ENCODE results near the gene MEF2D.

The MEF2D gene

GRCh38 chr1:156455362-156455761 is 45.2 kb downstream of the MEF2D start:
- TF ChIP-seq EZH2phosphoT487 (IDR thresholded peaks at IDR 0.05; ENCODE audit: low read depth) = no peak
- TF ChIP-seq CTCF (IDR thresholded peaks at IDR 0.05; ENCODE audit: low read depth, low read length) = no peak

DNA sequence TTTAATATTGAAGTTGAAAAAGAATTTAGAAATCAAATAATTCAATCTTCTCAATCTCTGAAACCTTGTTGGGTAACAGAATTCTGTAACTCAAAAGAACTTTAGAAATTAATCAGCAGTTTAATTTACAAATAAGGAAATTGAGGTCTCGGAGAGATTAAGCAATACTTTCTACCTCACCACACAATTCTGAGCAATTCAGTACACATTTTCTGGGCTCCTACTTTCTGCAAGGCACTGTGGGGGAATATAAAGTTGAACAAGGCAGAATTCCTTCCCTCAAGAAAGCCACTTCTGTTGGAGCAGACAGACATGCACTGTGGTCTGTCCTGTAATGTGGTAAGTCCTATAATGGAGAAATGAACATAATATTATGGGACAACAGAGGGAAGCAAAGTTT is 47.7 kb downstream of the MEF2D start:
- no peaks in the 10 kb centered on the region for H4K20me1 ChIP-seq (ENCODE audit: insufficient read depth, low read length)
- peaks cover 11% of the 10 kb centered on the region for H3K4me1 ChIP-seq (ENCODE audit: low read length)
- H3K27ac ChIP-seq (ENCODE audit: low read length) = no peak overlapping the region
- H3K79me2 ChIP-seq (ENCODE audit: low read length) = no peaks in the 10 kb centered on the region
- H3K4me2 ChIP-seq (ENCODE audit: low read length) = no peak overlapping the region
- TF ChIP-seq EZH2phosphoT487 (IDR thresholded peaks at IDR 0.05; ENCODE audit: low read depth) = no peak
- no peak for TF ChIP-seq CTCF (IDR thresholded peaks at IDR 0.05; ENCODE audit: low read depth, low read length)
- no peak overlapping the region for H2AFZ ChIP-seq (ENCODE audit: low read depth, low read length)
- no peaks in the 10 kb centered on the region for H3K36me3 ChIP-seq (replicated peaks; ENCODE audit: low read depth, low read length)
- no peak overlapping the region for H3K4me3 ChIP-seq (ENCODE audit: low read length)
- peaks cover 22% of the 10 kb centered on the region for H3K27me3 ChIP-seq (ENCODE audit: low read depth, low read length)
- no peak overlapping the region for H3K9ac ChIP-seq (ENCODE audit: low read length)
- no peaks in the 10 kb centered on the region for H3K9me3 ChIP-seq (ENCODE audit: insufficient read depth, low read length)

More at GRCh38 chr1:156455362-156455761, 45.2 kb downstream of the MEF2D start:
- Histone ChIP-seq H3K27ac (ENCODE audit: low read length) (no peak overlapping the region), H3K4me1 (ENCODE audit: low read length) (peaks cover 11% of the 10 kb centered on the region), H2AFZ (ENCODE audit: low read depth, low read length) (no peak overlapping the region), H3K36me3 (replicated peaks; ENCODE audit: low read depth, low read length) (no peaks in the 10 kb centered on the region), H3K27me3 (ENCODE audit: low read depth, low read length) (peaks cover 11% of the 10 kb centered on the region), H3K4me3 (ENCODE audit: low read length) (no peak overlapping the region), H4K20me1 (ENCODE audit: insufficient read depth, low read length) (no peaks in the 10 kb centered on the region), H3K79me2 (ENCODE audit: low read length) (no peaks in the 10 kb centered on the region), H3K9me3 (ENCODE audit: insufficient read depth, low read length) (no peaks in the 10 kb centered on the region), H3K9ac (ENCODE audit: low read length) (no peak overlapping the region), H3K4me2 (ENCODE audit: low read length) (no peak overlapping the region)

- H4K20me1 ChIP-seq (ENCODE audit: insufficient read depth, low read length) = no peaks in the 10 kb centered on the region
- no peak overlapping the region for H3K27ac ChIP-seq (ENCODE audit: low read length)
- no peak overlapping the region for H3K4me3 ChIP-seq (ENCODE audit: low read length)
- H3K79me2 ChIP-seq (ENCODE audit: low read length) = no peaks in the 10 kb centered on the region
- peaks cover 25% of the 10 kb centered on the region for H3K27me3 ChIP-seq (ENCODE audit: low read depth, low read length)
- H3K9me3 ChIP-seq (ENCODE audit: insufficient read depth, low read length) = no peaks in the 10 kb centered on the region
- TF ChIP-seq EZH2phosphoT487 (IDR thresholded peaks at IDR 0.05; ENCODE audit: low read depth) (no peak), CTCF (IDR thresholded peaks at IDR 0.05; ENCODE audit: low read depth, low read length) (peak; percentile 40)
- H3K9ac ChIP-seq (ENCODE audit: low read length) = no peak overlapping the region
- no peaks in the 10 kb centered on the region for H3K36me3 ChIP-seq (replicated peaks; ENCODE audit: low read depth, low read length)
- H3K4me1 ChIP-seq (ENCODE audit: low read length) = peaks cover 8% of the 10 kb centered on the region
- H3K4me2 ChIP-seq (ENCODE audit: low read length) = no peak overlapping the region
- no peak overlapping the region for H2AFZ ChIP-seq (ENCODE audit: low read depth, low read length)
Observed at GRCh38 chr1:156451505-156452160, 48.9 kb downstream of the MEF2D start.

DNA sequence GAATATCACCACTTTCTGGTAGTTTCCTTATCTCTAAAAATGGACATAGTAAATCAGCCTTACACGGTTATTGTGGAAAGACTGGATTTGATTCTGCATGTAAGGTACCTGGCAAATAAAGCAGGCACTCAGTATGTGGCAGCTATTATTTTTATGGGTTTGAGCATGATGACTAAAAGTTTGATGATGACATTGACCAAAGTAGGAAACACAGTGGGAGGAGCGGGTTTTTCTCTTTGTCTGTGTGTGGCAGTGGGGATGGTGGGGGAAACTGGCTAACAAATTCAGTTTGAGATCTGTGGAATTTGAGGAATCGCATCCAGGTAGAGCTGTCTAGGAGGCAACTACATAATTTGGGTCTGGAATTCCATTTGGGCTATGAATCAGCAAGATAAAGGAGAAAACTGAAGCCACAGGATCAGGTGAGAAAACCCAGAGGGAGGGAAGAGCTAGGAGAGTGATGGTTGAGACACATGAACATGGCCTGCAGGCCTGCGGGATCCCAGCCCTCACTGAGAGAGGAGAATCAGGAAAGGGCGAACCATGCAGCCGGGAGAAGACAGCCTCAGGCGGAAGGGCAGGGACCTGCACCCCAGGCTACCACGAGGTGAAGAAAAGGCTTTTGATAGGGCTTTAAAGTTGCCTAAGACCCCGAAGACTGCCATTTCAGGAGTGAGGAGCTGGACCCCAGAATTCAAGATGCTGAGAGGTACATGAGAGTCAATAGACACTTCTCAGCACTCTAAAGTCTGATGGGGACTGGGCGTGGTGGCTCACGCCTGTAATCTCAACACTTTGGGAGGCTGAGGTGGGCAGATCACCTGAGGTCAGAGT is 52.2 kb downstream of the MEF2D start:
- no peaks in the 10 kb centered on the region for H3K79me2 ChIP-seq (ENCODE audit: low read length)
- no peaks in the 10 kb centered on the region for H4K20me1 ChIP-seq (ENCODE audit: insufficient read depth, low read length)
- H3K4me2 ChIP-seq (ENCODE audit: low read length) = no peak overlapping the region
- H3K27me3 ChIP-seq (ENCODE audit: low read depth, low read length) = peaks cover 40% of the 10 kb centered on the region
- H3K27ac ChIP-seq (ENCODE audit: low read length) = no peak overlapping the region
- no peak overlapping the region for H3K9ac ChIP-seq (ENCODE audit: low read length)
- no peak overlapping the region for H3K4me3 ChIP-seq (ENCODE audit: low read length)
- H3K36me3 ChIP-seq (replicated peaks; ENCODE audit: low read depth, low read length) = no peaks in the 10 kb centered on the region
- H3K9me3 ChIP-seq (ENCODE audit: insufficient read depth, low read length) = no peaks in the 10 kb centered on the region
- H3K4me1 ChIP-seq (ENCODE audit: low read length) = peaks cover 10% of the 10 kb centered on the region
- TF ChIP-seq CTCF (IDR thresholded peaks at IDR 0.05; ENCODE audit: low read depth, low read length) = no peak
- no peak overlapping the region for H2AFZ ChIP-seq (ENCODE audit: low read depth, low read length)

Measured in OCI-LY3 (cell line).